ENCODE data around the gene TYRP1.

TYRP1 gene

DNA sequence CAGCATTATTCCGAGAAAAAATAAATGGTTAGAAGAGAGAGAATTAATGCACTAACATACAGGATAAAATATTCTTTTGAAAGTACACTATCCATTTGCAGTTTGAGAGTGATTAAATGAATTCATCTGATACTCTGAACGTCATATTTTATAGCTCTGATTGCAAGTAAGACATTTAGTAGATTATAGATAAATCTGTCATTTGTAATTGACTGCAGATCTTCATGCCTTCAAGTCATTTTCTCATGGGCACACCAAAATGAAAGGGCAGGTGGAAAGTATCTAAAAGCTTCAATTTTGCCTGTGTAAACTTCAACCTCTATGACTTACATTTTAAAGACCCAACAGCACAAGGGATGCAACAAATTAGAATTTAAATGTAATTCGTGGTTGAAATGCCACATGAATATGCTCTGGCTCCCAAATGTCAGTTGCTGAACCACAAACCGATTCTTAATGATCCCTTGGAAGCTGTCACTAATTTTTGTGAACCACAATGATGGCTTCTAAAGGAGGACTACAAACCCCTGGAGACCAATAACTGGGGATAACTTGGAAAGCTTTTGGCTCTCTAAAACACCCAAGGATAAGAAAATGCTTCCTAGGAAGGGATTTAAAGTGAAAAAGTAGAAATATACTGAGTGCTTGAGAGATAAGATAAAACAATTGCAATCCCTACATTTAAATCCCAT lies 3.9 kb downstream of the TYRP1 start:
- peak; percentile 17 for DNase-seq (ENCODE audit: low read depth)

DNA sequence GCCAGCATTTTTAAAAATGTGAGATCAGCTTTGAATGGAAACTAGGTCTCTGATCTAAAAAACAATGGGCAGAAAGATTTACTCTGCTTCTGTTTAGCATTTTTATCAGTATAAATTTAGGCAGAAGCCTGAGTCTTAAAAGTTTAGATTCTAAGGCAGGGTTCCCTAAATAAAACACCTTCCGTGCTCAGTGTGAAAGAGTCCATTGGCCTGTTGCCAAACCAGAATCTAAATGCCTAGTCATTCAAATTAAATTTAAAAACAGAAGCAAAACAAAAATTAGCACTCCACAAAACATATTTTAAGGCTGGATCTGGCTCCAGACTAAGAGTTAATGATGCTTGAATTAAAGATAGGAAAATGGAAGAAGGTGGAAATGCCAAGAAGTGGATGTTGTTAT lies 4.5 kb downstream of the TYRP1 start:
- peak; percentile 59 for DNase-seq (ENCODE audit: low read depth)

DNA sequence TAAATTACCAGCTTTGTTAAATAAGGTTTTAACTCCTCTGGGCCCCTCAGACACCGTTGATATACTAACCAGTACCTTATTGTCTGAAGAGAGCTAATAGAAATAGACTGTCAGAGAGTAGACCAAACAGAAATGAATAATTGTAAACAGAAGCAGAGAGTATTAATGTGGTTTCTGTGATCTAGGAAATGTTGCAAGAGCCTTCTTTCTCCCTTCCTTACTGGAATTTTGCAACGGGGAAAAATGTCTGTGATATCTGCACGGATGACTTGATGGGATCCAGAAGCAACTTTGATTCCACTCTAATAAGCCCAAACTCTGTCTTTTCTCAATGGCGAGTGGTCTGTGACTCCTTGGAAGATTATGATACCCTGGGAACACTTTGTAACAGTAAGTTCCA lies 5.1 kb downstream of the TYRP1 start:
- DNase-seq (ENCODE audit: low read depth): peak; percentile 98

DNA sequence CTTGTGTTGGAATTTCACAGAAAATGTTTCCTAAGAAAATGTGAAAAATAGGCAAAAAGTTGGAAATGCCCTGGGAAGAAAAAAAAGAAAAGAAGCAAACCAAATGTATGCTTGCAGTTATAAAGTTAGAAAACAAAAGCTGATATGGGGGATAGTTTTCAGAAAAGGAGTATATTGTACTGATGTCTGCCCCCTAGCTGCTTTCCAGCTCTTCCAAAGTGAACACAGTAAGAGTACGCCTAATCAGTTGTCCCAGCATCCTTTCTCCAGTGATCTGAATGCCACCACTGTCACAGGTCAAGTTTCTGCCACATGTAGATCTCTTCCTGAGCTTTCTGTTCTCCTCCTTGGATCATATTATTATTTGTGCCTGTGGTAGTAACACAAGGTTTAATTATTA lies 5.8 kb downstream of the TYRP1 start:
- DNase-seq (ENCODE audit: low read depth): peak; percentile 63

DNA sequence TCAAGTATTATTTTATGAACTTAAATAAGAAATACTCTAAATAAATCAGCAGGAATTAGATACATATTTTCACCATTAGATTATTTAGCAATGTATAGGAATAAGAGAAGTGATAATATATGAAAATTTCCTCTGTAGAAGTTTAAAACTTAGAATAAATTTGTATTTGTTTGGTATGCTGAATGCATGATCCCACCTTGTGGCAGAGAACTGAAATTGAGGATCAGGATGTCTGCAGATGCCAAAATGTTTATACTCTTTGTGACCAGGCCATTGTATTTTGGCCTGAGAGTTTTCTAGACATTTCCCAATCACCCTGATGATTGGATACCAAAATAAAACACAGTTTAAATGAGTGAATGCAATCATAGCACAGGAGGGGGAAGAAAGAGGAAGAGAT lies 6.3 kb downstream of the TYRP1 start:
- peak; percentile 73 for DNase-seq (ENCODE audit: low read depth)

DNA sequence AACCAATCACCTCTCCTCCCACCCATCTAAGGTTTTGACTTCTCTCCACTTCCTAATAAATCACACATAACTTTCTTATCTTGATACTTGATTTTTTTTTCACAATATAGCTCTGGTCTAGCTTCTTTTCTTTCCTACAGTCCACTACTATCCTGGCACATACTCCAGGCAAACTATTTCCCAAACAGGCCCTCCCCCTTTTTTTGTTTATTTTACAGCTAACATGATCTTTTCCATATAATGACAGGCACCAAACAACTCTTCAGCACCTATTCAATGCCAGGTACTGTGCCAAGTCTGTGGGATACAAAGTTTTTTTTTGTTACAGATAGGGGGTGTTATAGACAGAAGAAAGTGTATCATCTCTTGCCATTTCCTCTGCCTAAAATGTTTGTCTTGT lies 7.9 kb downstream of the TYRP1 start:
- peak; percentile 61 for DNase-seq (ENCODE audit: low read depth)

DNA sequence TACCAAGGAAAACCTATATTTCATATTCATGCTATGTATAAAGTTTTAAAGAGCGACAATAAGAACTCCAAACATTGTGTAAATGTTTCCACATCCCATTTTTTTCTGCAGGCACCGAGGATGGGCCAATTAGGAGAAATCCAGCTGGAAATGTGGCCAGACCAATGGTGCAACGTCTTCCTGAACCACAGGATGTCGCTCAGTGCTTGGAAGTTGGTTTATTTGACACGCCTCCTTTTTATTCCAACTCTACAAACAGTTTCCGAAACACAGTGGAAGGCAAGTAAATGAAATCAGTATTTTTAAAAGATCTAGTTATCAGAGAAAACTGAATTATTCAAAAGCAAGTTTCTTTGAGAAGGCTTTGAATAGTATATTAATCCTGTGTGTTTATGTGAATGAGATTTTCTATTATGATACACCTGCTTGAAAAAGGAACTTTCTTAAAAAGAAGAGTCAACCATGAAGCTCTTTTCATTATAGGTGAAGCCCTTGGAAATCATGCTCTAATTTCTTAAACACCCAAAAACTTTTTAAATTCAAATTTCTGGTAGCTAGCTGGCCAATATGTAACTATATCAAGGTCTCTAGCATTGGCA lies 9.1 kb downstream of the TYRP1 start:
- peak; percentile 92 for DNase-seq (ENCODE audit: low read depth)

DNA sequence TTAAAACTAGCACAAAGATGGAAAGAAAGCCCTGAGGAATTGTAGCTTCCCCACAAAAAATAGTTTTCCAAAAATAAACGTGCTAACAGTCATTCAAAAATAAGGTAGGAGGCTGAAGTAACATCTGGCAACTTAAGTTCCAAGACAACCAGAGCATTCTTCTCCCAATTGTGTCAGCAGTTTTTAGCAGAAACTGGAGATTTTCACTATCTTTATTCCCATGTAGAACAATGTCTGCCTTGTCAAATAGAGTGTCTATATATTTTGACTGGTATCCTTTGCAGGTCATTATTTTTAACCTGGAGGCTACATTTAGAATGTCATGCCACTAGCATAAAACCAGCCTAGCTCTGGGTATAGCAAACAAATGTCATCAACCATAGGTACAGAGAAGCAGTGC lies 10.8 kb downstream of the TYRP1 start:
- DNase-seq (ENCODE audit: low read depth): no peak

DNA sequence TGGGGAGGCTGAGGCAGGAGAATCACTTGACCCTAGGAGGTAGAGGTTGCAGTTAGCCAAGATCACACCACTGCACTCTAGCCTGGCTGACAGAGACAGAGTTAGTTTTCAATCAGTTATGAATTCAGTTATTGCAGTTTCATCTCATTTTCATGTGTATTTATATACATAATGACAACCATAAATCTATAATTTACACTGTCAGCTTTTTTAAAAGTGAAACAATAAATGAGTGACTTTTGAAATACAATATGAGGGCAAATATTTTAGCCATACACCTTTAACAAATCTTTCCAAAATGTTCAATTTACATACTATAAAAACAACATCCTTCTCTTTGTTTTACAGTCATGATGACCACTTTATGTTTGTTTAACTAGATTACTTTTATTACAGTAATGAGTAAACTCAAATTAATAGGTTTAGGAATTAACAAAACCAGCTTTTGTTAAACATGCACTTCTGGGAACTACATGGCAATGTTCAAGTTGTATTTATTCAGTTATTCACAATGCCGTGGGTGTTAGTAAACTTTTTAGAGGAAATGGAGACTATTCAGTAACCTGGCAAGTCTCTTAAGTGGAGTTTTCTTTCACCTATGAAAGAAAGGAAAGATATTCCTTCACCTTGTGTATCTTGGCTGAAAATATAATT lies 12.7 kb downstream of the TYRP1 start:
- DNase-seq (ENCODE audit: low read depth): no peak

DNA sequence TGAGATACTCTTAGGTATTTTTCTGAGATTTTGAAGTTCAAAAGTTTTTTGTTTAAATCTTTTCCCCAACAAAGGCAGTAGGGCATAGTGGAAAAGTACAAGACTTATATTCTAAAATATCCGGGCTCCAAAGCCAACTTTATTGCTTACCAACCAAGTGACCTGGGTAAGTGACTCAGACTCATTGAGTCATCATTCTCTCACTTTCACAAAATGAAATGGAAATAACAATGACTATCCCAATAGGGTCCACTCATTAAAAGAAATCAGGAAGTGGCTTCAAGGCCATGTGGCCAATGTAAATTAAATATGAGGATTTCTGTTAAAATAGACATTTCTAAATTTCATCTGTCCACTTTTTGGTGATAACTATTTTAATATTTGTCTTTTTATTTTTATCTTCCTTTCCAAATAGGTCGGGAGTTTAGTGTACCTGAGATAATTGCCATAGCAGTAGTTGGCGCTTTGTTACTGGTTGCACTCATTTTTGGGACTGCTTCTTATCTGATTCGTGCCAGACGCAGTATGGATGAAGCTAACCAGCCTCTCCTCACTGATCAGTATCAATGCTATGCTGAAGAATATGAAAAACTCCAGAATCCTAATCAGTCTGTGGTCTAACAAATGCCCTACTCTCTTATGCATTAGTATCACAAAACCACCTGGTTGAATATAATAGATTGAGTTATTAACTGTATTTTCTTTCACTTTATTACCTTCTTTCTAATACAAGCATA lies 15.5 kb downstream of the TYRP1 start:
- peak; percentile 74 for DNase-seq (ENCODE audit: low read depth)

DNA sequence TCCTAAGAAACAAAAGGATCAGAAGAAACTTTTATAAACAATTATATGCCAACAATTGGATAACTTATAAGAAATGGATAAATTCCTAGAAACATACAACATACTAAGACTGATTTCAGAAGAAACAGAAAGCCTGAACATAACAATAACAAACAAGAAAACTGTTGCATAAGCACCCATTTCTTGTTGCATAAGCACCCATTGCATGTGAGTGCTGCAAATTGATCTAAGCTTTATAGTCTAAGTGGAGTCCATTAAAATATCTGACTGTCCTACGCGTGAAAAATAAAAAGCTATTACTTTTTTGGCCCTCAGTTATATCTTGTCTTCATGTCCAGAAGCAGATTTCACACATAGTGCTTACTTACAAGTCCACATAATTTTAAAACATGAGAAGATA lies 19.3 kb downstream of the TYRP1 start:
- DNase-seq (ENCODE audit: low read depth): peak; percentile 35

DNA sequence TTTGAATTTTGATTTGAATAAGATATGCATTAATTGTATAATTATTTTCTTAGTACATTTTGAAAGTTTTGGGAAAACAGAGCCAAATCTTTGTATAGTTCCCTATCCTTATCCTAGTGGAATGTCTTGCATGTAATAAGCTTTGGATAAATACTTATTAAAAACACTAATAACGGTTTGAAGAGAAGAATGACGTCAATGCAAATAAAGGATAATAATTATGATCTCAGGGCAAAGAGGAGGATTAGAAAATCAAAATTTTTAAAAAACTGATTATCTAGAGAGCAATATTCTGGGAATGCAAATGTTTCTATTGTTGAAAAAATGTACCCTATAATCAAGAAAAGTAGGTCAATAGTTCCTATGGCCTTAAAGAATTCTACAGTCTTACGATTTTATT lies 22.1 kb downstream of the TYRP1 start:
- no peak for DNase-seq (ENCODE audit: low read depth)

DNA sequence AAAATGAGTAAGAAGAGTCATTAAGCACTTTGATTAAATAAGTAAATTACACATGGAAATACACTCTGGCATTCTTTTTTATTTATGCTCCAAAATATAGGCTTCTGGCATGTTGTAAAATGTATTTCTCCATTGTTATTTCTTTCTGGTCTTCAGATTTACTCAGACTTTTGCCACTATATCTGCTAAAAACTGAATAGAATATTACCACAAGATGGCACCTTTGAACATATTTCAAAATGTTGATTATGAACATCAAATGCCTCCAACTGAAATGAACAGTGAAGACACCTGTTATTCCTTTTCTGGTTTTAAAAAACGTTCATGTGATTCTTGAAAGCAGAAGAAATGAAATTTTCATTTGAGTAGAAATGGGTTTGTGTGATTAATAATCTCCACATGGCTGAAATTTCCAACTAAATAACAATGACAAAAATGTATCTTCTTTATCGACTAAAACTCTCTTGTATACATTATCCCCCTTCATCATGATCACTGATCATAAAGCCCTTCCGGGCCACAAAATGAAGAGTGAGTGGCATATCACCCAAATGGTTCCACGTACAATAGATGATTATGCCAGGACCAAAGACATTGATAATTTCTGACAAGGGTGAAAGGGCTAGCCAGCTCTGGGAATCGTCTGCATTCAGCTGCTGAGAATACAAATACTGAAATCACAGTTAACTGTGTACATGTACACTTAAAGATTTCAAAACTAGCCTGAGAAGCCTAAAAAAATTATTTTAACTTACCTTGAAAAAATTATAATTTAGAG lies 23.8 kb downstream of the TYRP1 start:
- DNase-seq (ENCODE audit: low read depth): no peak

DNA sequence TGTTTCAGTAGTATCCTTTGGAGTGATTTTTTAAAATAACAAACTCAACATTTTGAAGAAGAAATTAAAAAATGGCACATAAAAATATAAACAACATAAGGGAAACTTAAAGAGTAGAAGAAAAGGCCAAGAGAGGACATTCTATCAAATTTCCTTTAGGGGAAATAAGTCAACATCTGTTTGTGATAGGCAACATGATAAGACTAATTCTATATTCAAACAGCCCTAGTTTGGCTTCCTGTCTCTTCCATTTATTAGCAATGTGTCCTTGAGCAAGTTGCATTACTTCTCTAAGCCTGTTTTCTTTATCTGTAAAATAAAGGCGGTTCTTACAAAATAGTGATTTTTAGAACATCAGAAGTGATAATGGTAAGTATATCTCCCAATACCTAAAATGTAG lies 24.7 kb downstream of the TYRP1 start:
- DNase-seq (ENCODE audit: low read depth): no peak

DNA sequence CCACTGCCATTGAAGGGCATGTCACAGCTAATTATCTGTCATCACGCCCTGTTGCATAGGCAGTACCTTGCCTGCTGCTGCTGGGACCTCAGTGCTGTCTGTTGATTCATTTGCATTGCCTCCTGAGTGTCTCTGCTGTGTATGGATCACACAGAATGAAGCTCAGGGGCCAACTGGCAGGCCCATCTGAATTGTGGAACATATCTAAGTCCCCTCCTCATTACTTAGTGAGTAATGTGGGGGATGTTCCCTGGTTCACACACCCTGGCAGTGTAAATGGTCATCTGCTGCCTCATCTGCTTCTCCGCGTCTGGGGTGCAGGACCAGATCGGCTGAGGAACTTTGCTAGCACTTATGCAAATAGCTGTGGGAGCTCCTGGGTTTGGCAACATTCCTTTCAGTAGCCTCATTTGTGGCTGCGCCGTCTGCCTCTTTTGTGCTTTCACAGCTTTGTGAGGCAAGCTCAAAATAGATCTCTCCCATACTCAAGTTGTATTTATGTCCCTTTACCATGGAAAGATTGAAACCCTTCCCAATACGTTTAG lies 25.4 kb downstream of the TYRP1 start:
- DNase-seq (ENCODE audit: low read depth): peak; percentile 86

DNA sequence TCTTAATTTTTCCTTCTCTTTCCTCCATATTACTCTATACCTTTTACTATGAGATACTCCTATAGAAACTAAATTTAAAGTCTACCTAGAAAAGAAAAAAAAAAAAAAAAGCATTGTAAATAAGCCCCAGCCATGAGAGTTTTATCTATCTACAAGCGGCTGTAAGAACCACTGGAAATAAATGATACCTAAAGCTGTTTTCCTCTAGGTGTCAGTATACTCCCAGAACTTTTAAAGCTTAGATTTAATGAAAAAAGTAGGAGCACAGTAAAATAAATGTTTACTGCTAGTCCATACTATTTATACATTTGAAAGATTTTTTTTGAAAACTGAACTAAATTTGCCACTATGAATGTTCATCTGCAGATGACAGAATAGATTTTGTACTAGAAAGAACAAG lies 26.2 kb downstream of the TYRP1 start:
- peak; percentile 64 for DNase-seq (ENCODE audit: low read depth)

DNA sequence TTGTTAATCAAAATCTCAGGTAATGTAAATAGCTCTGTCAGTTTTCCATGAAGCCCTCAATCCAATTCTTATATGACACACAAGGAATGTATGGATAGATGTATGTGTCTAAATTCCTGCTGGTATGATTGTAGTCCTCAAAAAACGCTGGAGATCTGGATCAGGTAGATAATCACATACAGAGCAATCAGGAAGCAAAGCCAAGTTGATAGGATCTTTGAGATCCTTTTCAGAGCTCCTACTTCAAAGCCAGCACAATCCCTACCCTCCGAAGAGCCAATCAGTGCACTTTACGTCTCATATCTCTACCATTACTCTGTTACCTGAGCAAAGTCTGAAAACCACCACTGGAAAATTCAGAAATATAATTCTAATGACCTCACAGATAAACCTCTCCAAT lies 27.4 kb downstream of the TYRP1 start:
- DNase-seq (ENCODE audit: low read depth): no peak

DNA sequence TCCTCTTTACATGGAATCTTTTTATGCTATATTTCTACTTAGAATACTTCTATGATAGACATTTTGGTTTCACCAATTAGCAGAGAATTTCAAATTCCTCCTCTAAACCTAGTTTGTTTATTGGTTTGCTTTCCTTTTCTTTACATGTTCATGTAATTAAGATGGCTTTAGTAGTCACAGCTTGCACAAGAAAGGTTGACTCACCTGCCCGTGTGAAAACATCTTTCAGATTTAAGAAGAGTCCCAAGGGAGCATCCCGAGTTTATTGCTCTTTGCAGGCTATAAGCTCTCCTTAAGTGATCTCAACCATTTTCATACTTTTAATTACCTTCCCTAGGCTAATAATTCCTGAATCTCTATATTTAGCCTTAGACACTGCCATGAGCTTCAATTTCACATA lies 28.9 kb downstream of the TYRP1 start:
- peak; percentile 18 for DNase-seq (ENCODE audit: low read depth)

DNA sequence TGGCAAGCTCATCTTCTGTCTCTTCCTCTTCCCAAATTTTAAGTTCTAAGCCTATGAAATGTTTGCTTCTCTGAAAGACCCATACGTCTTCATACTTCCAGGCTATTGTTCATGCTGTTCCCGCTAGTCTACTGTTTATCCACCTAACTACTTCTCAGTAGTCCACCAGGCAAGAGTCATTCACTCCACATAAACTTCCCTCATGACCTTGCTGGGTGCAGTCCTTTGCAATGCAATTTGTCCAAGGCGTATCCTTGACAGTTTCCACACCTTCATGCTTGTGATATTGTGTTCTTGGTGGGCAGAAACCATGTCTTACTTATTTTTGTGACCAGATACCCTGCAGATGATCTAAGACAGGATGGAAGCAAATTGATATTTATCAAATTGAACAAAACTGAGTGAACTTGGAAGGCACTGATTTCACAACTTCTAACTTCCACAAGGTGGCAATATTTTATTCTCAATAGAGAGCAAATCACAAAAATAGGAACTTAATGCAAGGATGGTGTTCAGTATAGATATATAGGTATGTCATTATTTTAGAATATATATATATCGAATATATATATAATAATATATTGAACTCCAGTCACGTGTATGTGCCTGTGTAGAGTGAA lies 30.3 kb downstream of the TYRP1 start:
- peak; percentile 24 for DNase-seq (ENCODE audit: low read depth)

DNA sequence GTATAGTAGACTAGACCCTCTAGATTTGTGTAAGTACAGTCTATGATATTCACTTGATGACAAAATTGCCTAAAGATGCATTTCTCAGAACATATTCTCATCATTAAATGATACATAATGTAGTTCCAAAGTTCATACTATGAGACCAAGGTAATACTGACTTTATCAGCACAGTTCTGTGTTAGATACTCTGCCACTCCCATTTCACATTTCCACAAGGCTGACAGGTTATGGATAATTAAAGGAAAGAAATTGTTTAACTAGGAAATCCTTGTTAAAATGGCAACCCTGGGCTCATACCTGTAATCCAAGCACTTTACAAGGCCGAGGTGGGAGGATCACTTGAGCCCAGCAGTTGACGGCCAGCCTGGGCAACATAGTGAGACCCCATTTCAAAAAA lies 33.6 kb downstream of the TYRP1 start:
- DNase-seq (ENCODE audit: low read depth): no peak

DNA sequence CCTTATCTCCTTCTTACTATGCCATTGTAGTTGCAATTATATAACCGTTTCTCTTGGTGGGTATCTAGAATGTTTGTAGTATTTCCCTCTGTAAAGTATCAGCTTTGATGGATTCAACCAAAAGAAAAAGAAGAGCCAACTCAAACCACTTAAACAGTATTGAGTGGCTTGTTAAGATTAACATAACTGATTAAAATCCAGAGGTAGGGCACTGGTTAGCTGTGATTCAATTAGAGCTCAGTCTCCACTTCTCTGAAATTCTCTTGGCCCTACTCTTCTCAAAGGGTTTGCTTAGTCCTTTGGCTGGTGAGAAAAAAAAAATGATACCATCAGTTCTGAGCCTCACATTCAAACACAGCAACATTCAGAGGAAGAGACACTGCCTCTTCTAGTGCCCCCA lies 37.0 kb downstream of the TYRP1 start:
- no peak for DNase-seq (ENCODE audit: low read depth)

All from amniotic epithelial cell (primary cell).